Sigmoid colon (tissue), 4 donors: ENCODE results near the gene TNNI3K.

ENCODE experiments used
- CTCF ChIP-seq, 4 experiments: fragments of 450-650 bp in 3 of 4; fragments of 200-600 bp in 1 of 4; IDR thresholded peaks; one replicate each; pipeline ENCODE4 v1.5.1; 2016 to 2019; ENCODE audit warnings: antibody characterized with exemption in 4 of 4, mild to moderate bottlenecking in 3 of 4, moderate library complexity in 2 of 4
- EP300 ChIP-seq, 4 donors: sonication (generic); formaldehyde crosslinking; IDR thresholded peaks; one replicate each; pipeline ENCODE4 v1.6.1; 2017; ENCODE audit warnings: antibody characterized with exemption in 4 of 4
- POLR2A ChIP-seq, 2 donors: fragments of 450-650 bp; IDR thresholded peaks; one replicate each; pipeline ENCODE4 v1.6.1; 2016; ENCODE audit warnings: antibody characterized with exemption in 2 of 2, mild to moderate bottlenecking in 2 of 2, moderate library complexity in 2 of 2
- POLR2AphosphoS5 ChIP-seq, 4 donors: sonication (generic); formaldehyde crosslinking; IDR thresholded peaks; one replicate each; pipeline ENCODE4 v1.6.1; 2017; ENCODE audit warnings: antibody characterized with exemption in 4 of 4

GRCh38 chr1:74286414-74286813 lies 51.2 kb downstream of the TNNI3K start:
- TF ChIP-seq POLR2AphosphoS5 (IDR thresholded peaks at IDR 0.05) (no peak), CTCF (IDR thresholded peaks at IDR 0.05) (no peak), POLR2A (IDR thresholded peaks at IDR 0.05) (no peak), EP300 (IDR thresholded peaks at IDR 0.05) (no peak)
